GM18909 (cell line): ENCODE measurements around the gene MYPOP.
"Not testable (repeated sequence)": the region's sequence is repeated elsewhere in the genome, so short reads cannot be mapped to it uniquely, and the experiment has no call there.

Experiments
- ATAC-seq: cut with Tn5 transposase; IDR thresholded peaks from one replicate; pipeline ENCODE4 v1.9.1; 2021; ENCODE audit warnings: mild to moderate bottlenecking; ENCODE audit not compliant: unreplicated experiment, poor library complexity

The MYPOP gene

DNA sequence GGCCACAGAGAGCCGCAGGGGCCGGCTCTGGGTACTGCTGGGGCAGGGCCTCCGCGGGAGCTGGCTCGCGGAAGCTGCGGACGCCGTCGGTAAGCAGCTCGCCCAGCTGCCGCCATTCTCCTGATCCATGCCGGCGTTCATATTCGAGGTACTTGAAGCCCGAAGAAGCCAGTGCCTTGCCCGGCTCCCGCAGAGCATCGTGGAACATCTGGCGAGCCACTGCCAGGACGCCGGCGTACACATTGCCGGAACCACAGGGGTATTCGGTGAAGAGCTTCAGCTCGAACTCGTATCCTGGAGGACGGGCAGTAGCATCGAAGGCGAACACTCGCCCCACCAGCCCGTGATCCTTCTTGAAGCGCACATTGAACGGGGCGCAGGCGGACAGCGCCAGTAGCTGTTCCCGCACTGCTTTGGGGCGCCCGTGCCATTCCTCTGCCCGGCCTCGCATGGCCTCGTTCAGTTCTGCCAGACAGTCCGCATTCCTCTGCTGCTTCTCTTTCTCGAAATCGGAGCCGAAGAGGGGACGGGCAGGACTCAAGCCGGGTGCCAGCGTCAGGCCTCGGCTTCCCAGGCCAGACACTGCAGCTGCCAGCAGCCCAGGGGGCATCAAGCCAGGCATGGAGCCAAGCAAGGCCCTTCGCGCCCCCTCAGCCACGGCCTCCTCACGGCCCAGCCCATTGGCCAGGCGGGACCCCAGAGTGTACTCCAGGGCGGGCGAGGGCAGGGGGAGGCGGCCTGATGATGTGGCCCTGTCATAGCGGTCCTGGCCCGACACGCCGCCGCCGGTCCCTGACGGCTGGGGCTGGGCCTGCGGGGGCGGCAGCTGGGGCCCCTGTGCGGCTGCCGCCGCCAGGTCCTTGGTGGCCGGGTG lies 17.5 kb downstream of the MYPOP start:
- ATAC-seq, result no peak

DNA sequence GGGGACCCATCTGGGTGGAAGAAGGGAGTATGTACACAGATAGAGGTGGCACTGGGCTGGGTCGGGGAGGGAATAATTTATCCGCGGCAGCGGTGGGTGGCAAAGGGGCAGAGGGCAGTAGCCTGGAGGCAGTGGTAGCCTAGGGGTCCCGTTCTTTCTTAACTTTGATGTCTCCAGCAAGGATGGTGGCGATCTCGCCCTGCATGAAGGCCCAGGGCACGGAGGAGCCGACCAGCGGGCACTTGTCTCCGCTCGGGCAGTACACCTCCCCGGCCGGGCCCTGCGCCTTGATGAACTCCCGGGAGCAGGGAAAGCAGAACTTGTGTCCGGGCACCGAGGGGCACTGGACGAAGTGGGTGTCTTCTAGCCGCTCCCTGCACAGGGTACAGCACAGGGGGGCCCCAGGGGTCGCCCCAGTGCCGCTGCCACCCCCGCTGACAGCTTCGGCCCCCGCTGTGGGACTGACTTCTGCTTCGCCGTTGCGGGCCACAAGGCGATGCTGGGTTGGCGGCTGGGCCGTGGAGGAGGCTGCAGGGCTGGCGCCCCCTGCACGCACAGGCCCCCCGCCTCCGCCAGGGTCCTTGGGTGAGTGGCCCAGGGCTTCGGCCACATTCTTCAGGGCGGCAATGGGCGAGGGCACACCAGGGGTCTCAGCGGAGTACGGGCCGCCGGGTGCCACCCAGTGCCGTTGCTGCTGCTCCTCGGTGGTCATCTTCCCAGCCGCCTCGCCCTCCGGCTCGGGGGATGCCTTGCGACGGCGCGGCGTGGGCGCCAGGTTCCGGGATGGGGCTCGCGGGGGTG lies 18.3 kb downstream of the MYPOP start:
- no peak for ATAC-seq

DNA sequence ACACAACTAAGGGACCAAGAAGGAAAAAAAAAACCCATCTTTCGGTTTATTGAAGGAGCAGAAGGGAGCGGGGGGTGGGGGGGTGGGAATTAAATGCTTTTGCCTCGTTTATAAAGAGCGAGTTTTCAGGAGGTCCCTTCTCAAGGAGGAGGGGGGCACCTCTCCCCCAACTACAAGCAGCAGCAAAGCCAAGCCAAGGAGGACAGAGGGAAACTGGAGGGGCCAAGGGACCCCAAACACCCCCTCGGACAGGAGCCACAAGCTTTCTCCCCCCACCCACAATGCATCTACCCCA lies 18.9 kb downstream of the MYPOP start:
- ATAC-seq, result no peak

DNA sequence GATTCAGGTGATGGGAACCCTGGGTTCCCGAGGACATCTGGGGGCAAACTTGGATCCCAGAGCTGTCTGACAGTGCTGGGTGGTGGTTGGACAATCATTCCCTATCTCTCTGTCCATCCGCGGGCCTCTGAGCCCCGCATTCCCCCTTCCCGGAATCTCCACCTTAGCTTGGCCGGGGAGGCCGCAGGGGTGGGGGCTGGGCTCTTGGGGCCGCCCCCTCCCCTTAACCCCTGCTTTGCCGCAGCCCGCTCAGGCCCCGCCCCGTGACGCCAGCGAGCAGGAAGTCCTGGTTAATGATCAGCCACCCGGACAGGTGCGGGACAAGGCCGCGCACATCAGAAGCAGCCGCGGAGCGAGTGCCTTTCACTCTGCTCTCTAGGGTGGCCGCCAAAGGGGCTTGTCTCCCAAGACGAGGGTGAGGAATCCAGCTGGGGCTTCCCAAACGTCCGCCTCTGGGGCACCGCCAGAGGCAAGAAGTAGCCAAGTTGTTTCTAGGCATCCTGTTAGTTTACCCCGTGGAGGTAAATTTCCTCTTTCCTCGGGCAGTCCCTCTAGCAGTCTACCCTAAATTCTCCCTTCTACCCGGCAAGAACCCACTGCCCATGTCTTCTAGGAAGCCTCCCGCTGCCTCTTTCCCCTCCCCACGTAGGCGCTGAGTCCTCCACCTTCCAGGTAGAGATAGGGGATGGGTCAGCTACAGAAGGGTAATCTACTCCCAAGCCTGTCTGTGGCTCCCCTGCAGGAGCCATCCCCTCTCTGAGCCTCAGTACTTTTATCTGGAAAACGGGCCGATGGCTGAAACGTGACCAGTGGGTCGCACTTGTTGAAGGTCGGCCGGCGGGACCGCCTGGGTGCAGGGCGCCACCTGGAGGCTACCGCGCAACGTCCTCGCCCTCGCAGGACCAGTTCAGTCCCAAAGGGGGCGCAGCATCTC lies 19.5 kb downstream of the MYPOP start:
- no peak for ATAC-seq

DNA sequence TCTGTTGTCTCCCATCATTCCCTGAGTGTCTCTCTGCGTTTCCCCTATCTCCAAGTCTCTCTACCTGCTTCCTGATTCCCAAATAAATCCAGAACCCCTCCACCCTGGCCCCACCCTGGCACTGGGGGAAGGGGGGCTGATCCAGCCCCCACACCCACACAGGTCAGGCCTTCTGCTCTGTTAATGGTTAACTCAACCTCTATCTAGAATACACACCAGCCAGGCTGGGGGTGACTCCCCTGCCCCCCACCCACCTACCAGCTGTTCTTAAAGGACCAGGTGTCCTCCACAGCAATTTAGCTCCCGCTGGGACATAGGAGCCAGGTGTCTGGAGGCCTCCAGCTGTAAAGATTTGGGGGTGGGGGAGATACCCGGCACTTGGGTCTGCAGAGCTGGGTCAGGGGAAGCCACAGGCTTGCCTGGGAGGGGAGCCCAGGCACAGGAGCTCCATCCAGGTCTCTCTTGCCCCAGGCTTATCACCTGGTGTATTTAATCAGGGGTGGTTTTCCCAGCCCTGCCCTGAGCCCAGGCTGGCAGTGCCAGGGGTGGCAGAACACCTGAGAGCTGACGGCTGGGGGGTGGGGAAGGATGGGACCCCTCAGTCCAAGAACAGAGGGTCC lies 20.4 kb downstream of the MYPOP start:
- no peak for ATAC-seq

DNA sequence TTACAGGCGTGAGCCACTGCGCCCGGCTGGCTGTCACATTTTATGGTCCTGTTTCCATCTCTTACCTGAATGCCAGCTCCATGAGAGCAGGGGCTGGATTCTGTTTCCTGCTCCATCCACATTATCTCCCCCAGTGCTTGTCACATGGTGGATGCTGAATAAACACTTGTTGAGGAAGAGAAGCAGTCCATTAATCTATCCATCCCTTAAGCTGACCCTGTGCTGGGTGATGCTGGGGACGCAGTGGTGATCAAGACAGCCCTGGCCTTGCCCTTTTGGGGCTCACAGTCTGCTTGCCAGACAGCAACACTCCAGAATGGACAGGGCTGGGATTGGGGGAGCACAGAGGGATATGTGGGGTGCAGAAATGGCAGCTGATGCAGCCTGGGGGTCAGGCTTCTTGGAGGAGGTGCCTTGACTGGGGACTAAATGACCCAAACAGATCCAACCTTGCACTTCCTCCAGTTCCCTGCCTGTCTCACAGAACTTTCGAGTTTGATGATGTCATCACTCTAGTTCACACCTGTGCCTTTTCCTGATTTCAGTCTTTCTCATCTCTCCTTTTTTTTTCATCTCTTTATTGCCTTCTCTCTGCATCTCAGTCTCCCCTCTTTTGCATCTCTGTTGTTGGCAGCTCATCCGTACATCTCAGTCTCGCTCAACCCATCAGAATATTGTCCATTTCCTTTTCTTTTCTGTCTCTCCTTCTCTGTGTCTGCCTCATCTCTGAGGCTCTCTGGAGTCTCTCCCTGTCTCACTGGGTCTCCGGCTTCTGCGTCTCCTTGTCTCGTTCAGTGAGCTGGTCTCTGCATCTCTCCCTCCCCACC lies 21.1 kb downstream of the MYPOP start:
- ATAC-seq, result no peak

DNA sequence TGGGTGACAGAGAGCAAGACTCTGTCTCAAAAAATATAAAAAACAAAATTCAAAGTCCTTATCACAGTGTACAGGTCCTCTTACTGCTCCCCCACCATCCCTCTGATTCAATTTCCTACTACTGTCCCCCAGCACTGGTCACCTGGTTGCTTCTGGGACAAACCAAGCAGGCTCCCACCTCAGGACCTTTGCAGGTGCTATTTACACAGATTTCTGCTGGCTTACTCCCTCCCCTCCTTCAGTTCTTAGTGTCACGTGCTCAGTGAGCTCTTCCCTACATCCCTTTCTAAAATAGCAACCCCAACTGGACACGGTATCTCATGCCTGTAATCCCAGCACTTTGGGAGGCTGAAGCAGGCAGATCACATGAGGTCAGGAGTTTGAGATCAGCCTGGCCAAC lies 22.4 kb downstream of the MYPOP start:
- ATAC-seq, result no peak

DNA sequence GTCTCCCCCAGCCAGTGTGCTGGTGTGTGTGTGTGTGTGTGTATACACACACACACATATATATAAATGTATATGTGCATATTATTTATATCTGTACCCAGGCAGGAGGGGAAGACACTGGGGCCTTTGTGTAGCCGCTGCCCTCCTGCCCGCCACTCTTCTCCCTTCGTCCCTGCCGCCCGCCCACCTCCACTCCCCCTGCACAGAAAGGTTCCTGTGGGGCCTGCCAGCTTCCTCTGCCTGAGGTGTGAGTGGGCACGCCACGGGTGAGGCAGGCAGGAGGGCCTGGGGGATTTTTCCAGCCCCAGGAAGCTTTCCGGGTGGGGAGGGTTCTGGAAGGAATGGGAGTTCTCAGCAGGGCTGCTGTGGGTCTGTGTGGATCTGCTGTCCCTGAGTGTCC lies 23.4 kb downstream of the MYPOP start:
- no peak for ATAC-seq

DNA sequence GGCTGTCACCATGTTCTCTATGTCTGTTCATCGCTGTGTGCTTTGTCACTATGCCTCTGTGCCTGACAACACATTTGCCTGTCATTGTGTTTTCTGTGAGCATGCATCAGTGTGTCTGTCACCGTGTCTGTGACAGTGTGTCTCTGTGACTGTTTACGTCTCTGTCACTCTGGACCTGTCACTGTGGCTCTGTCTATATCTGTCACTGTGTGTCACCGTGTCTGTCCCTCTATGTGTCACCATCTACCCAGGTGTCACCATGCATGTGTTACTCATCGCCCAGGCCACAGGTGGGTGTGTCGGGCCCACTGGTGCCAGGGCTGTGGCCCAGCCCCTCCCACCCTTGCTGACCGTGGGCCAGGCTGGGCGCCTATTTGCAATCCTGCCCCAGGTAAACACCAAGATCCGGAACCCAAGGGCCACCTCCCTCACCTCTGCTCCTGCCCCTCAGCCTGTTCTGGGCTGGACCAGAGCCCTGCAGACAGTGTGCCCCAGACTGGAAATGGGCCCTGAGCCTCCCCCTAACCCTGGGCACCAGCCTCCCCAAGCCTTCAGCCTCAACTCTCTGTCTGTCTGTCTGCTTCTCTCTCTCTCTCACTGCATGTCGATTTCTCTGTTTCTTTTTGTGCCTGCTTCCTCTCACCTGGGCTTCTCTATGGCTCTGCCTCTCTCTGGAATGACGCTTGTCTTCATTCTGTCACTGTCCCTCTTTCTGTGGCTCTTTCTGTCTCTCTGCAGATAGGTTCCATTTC lies 24.2 kb downstream of the MYPOP start:
- no peak for ATAC-seq

DNA sequence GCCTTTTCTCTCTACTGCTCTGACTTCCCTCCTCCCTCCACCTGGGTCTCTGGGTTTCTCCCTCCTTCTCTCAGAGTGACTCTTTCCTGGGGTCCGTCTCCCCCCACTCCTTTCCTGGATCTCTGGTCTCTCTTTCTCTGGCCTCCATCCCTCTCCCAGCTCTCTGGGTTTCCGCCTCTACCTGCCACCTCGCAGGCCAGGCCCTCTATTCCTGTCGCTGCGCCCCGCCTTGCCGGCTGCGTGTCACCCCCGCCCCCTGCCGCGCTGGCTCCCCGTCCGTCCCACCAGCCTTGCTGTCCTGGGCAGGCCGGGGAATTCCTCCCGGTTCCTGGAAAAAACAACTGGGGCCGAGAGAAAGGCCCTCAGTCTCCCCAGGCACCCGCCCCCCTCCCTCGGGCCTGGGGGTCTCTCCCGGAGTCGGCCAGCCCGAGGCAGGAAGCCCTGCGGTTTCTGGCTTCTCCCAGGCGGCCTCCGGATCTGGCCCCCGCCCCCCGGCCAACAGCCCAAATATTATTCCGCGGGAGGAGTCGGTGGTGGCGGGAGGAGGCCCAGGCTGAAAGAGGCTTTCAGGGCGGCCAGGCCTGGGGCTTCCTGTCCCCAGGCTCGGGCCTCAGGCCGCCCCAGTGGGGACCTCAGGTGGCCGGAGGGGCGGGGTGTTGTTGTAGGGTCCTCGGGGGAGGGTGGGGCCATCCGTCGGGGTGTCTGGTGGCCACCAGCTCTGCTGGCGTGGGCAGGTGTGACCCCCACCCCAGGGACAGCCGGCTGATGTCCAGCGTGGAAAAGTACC lies 25.8 kb downstream of the MYPOP start:
- ATAC-seq, result no peak

DNA sequence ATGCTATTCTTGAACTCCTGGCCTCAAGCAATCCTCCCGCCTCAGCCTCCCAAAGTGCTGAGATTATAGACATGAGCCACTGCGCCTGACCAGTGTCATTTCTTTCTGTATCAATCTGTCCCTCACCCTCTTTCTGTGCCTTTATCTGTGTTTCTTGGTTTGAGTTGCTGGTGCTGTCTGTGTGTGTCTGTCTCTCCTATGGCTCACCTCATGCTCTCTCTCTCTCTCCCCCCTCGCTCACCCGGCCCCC lies 26.3 kb downstream of the MYPOP start:
- no peak for ATAC-seq

DNA sequence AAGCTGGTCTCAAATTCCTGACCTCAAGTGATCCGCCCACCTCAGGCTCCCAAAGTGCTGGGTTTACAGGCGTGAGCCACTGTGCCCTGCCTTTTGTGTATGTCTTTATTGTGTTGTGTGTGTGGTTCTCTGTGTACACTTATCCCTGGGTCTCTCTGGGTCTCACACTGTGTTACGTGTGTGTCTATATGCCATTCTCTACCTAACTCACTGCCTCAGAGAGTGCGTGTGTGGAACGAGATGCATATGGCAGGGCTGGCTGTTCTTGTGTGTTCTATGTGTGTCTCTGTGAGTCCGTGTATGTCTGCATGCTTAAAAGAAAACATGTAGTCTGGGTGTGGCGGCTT lies 27.8 kb downstream of the MYPOP start:
- no peak for ATAC-seq

DNA sequence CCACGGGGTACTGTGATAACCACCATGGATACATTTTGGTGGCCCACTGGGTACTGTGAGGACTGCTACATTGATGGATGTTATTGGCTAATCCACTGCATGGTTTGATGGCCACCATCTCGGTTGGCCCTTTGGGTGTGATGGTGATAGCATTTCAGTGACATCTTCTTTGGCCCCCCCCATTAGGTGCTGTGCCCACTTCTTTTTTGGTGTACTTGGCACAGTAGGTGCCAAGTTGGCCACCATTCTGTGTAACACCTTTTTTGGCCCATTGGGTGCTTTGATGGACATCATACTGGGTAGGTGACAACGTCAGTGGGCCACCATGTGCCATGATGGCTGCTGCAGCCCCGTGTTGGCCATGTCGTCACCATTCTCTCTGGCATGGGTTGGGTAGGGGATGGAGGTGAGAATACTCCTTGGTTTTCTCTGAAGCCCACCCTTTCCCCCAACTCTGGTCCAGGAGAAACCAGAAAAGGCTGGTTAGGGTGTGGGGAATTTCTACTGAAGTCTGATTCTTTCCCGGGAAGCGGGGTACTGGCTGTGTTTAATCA lies 29.1 kb downstream of the MYPOP start:
- no peak for ATAC-seq

DNA sequence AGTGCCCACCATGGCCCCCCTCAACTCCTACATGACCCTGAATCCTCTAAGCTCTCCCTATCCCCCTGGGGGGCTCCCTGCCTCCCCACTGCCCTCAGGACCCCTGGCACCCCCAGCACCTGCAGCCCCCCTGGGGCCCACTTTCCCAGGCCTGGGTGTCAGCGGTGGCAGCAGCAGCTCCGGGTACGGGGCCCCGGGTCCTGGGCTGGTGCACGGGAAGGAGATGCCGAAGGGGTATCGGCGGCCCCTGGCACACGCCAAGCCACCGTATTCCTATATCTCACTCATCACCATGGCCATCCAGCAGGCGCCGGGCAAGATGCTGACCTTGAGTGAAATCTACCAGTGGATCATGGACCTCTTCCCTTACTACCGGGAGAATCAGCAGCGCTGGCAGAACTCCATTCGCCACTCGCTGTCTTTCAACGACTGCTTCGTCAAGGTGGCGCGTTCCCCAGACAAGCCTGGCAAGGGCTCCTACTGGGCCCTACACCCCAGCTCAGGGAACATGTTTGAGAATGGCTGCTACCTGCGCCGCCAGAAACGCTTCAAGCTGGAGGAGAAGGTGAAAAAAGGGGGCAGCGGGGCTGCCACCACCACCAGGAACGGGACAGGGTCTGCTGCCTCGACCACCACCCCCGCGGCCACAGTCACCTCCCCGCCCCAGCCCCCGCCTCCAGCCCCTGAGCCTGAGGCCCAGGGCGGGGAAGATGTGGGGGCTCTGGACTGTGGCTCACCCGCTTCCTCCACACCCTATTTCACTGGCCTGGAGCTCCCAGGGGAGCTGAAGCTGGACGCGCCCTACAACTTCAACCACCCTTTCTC lies 30.1 kb downstream of the MYPOP start:
- no peak for ATAC-seq

DNA sequence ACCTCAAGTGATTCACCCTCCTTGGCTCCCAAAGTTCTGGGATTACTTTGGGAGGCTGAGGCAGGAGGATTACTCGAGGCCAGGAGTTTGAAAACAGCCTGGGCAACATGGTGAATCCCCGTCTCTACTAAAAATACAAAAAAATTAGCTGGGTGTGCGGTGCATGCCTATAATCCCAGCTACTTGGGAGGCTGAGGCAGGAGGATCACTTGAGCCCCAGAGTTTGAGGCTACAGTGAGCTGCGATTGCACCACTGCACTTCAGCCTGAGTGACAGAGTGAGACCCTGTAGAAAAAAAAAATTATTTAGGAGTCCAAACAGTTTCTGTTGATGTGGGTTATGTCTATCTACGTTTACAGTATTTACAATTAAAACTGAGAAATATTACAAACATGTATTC lies 31.6 kb downstream of the MYPOP start:
- no peak for ATAC-seq

DNA sequence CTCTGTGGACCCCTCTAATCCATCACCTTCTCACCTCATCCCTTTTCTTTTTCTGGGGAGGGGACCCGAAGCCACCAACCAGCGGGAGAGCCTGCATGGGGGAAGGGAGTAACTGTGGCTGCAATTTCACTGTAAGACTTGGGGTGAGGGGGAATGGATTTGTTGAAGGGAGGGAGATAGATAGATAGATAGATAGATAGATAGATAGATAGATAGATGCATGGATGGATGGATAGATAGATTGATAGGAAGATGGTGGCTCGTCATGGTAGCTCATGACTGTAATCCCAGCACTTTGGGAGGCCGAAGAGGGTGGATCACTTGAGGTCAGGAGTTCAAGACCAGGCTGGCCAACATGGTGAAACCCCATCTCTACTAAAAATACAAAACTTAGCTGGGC lies 35.2 kb downstream of the MYPOP start:
- not testable (repeated sequence) for ATAC-seq

DNA sequence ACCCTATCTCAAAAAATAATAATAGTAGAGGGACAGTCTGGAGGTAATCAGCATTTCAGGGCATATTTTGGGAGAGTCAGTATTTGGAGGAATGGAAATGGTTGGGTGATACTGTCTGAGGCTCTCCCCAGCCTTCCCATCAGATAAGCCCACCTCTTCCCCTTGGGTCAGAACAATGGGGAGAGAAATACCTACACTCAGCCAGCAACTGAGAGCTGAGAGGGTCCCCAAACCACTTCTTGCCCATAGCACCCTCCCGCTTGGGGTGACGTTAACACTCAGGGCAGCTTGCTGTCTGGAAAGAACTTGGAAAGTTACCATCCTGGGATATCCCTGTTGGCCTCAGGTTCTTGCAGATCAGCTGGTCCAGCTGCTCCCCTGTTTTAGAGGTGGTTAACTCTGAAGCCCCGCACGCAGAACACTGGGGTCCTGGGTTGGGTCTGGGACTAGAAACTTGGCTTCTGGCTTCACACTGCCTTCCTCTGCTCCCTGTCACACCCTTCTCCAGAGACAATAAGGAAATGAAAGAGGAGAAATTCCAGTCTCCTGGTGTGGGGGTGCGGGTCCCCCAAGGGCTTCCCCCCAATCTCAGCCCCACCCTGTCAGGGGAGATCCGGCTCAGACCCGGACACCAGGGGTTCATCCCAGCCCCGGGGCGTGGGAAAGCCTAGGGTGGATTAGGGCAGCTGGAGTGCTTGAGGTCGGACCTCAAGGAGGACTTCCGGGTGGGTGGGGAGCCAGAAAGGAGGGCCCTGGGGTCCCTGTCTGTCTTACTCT lies 35.8 kb downstream of the MYPOP start:
- no peak for ATAC-seq
